HG03442 (cell line): ENCODE results near the gene EHD1.

Experiments
- ATAC-seq: cut with Tn5 transposase; IDR thresholded peaks from one replicate; pipeline ENCODE4 v1.9.1; 2021; ENCODE audit warnings: mild to moderate bottlenecking, moderate library complexity; ENCODE audit not compliant: unreplicated experiment

Gene EHD1

DNA sequence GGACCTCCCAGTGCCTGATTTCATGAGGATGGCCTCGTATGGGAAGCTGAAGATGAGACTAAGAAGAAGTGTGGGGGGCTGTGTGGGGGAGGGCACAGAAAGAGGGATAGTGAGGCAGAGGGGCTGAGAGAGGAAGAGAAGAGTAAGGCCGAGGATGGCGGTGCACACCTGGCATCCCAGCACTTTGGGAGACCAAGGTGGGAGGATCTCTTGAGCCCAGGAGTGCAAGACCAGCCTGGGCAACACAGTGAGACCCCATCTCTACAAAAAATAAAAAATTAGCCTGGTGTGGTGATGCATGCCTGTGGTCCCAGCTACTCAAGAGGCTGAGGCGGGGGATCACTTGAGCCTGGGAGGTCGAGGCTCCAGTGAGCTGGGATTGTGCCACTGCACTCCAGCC, 13.5 kb upstream of the EHD1 start:
- ATAC-seq = no peak

DNA sequence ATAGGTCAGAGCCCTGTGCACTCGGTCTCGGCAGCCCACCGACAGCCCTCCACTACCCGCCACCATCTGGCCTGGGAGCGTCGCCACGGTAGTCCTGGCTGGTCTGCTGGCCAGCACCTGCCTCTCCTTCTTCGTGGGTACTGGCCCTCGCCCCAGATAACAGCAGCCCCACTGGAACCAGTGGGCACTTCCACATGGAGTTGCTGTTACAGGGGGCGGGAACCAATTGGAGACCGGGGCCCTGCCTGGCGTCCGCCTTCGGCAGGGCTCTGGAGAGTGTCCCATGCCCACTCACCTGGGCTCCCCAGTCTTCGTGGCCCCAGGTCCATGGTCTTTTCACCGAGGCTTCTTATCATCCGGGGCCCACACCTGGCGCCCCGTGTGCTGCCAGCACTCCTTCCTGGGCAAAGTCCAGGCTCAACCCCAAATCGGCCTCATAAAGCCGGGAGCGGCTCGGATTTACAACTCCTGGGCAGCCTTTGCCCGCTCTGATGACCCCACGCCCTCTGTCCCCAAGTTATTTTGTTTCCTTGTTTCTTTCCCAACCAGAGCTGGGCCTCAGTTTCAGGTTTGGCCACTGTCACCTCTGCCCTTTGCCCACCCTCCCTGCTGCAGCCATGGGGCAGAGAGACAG, 12.9 kb upstream of the EHD1 start:
- ATAC-seq = no peak

GRCh38 chr11:64890522-64890939, 12.1 kb upstream of the EHD1 start:
- no peak for ATAC-seq

- no peak for ATAC-seq
Observed at GRCh38 chr11:64888729-64889511, 10.5 kb upstream of the EHD1 start.

- ATAC-seq = no peak
Observed at GRCh38 chr11:64888406-64888728, 9.9 kb upstream of the EHD1 start.

DNA sequence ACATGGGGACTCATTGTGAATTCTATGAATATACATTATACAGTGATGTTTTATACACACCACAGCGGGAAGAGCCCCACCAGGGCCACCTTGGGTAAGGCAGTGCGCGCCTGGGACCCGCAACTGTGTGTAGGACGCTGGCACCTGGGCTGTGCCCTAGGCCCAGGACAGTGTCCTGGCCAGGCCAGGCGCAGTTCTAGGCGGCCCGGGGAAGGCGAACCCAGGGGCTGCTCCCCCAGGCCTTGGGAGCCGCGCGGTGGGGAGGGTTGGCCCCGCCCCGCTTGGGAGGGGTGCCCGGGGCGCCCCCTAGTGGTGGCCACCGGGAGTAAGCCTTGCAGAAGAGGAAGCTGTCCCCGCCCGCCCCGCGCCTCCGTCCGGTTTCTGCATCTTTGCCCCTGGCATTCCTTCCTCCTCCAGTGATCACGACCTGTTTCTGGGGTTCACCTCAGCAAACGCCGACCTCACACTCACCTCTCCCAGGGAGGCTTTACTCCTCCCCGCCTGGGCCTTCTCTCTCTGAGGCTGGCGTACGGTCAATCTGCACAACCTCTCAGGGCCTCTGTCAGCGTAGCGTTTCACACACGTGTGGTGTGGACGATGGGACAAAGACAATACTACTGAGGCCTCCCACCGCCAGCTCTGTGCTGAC, 9.5 kb upstream of the EHD1 start:
- peak; percentile 53 for ATAC-seq

GRCh38 chr11:64887234-64887756, 8.9 kb upstream of the EHD1 start:
- no peak for ATAC-seq

DNA sequence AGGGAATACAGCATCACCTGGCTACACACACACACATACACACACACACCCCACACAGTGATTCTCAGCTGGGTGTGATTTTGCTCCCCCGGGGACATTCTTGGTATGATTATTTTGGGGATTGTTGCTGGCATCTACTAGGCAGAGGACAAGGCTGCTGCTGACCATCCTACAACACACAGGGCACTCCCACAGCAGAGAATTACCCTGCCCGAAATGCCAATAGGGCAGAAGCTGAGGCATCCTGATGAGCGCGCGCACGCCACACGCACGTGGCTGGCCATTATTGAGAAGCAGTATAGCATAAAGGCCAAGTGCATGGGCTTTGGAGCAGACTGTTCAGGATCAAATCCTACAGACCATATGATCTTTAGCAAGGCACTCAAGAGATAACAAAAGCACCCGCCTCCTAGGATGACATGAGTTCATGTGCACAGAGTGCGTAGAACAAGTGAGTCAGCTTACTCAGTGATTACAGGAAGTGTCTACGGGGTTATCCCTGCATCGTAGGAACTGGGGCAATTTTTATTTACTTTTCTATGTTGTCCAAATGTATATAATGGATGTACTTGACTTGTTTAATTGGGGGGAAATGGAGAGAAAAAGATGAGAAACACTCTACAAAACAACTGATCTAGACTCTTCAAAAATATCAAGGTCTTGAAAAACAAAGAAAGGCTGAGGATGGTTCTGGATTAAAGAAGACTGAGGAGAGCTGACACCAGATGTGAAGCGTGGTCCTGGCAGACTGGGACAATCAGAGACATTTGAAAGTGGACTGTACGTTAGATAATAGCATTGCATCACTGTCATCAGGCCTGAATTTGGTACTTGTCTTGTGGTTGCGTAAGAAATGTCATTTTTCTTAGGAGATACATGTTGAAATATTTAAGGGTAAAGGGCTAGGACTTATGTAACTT, 7.2 kb upstream of the EHD1 start:
- ATAC-seq = no peak

DNA sequence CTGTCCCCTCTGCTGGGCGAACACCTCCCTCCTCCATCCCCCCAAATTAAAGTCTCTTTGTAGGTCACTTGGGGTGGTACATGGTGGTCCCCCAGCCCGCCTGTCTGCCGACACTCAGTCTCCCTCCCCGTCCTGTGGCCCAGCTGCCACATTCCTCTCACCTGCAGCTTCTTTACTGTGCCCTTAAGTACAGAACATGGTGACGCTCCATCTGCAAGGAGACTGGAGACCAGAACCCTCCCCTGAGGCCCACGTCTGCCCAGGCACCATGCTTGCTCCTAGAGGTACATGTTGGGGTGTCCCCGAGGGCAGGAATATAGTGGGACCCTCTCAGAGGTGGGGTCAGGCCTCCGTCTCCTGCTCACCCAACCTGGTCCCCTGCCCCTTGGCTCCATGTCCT, 5.6 kb upstream of the EHD1 start:
- ATAC-seq = no peak

- no peak for ATAC-seq
Observed at GRCh38 chr11:64883575-64883974, 5.2 kb upstream of the EHD1 start.

GRCh38 chr11:64882243-64882642, 3.8 kb upstream of the EHD1 start:
- no peak for ATAC-seq

GRCh38 chr11:64881476-64881875, 3.1 kb upstream of the EHD1 start:
- no peak for ATAC-seq

GRCh38 chr11:64880240-64881001, 2.0 kb upstream of the EHD1 start:
- no peak for ATAC-seq

- no peak for ATAC-seq
Observed at GRCh38 chr11:64879244-64879900, 951 bp upstream of the EHD1 start.

GRCh38 chr11:64878223-64878493, 263 bp downstream of the EHD1 start:
- peak; percentile 9 for ATAC-seq

GRCh38 chr11:64877390-64878222, 815 bp downstream of the EHD1 start:
- no peak for ATAC-seq

- no peak for ATAC-seq
Observed at GRCh38 chr11:64876835-64877341, 1.5 kb downstream of the EHD1 start.

DNA sequence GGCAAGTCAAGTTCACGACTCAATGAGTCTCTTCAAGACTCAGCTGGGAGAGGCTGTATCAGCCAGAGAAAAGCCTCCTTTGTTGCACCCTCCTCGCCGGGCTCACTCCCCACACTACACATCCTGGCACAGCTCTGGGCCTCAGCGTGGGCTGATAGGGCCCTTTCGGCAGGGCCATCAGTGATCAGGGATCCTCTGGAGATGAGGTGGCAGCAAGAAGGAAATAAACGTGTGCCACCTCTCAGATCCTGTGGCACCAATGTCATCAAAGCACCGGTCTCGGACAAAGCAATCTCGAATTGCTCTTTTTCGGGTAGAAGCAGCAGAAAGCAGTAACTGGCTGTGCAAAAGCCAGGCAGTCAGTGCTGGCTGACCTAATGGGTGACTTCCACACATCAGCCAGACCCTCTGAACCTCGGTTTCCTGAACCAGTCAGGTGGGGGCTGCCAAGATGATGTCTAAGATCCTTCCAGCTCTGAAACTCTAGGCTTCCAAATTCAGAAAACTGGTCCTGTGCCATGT, 2.1 kb downstream of the EHD1 start:
- no peak for ATAC-seq
